ENCODE results near the gene ZFAND3.

DNA sequence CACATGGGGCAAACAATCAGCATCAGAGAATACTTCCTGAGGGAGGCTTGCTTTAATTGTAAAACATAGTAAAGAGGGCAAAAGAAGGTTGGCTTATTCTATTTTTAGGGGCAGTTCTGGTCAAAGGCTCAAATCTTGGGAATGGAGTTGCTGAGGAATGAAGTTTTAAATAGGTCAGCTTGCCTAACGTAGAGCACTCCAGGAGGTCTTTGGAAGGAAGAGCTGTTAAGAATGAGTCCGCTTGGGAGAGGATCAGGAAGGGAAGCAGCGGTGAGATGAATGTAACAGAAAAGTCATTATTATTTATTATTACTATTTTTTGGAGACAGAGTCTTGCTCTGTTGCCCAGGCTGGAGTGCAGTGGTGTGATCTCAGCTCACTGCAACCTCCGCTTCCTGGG, 108.7 kb downstream of the ZFAND3 start:
- TF ChIP-seq, protein P1, sequence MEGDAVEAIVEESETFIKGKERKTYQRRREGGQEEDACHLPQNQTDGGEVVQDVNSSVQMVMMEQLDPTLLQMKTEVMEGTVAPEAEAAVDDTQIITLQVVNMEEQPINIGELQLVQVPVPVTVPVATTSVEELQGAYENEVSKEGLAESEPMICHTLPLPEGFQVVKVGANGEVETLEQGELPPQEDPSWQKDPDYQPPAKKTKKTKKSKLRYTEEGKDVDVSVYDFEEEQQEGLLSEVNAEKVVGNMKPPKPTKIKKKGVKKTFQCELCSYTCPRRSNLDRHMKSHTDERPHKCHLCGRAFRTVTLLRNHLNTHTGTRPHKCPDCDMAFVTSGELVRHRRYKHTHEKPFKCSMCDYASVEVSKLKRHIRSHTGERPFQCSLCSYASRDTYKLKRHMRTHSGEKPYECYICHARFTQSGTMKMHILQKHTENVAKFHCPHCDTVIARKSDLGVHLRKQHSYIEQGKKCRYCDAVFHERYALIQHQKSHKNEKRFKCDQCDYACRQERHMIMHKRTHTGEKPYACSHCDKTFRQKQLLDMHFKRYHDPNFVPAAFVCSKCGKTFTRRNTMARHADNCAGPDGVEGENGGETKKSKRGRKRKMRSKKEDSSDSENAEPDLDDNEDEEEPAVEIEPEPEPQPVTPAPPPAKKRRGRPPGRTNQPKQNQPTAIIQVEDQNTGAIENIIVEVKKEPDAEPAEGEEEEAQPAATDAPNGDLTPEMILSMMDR (IDR thresholded peaks at IDR 0.05), result no peak
- no peak for TF ChIP-seq POLR2AphosphoS5 (IDR thresholded peaks at IDR 0.05; ENCODE audit: insufficient read depth in 1 of 2, low read depth in 1 of 2)
